SU-DHL-6 (cell line): ENCODE measurements around the gene ZSCAN25.

ENCODE experiments used
- H2AFZ ChIP-seq: fragments of 200-600 bp; sonication (generic); 2 replicates; pipeline ENCODE4 v1.6.1; 2014; ENCODE audit warnings: low read depth, mild to moderate bottlenecking, moderate library complexity, mixed read lengths, antibody characterized with exemption, low read length; ENCODE audit not compliant: severe bottlenecking
- H3F3A ChIP-seq: fragments of 200-600 bp; shearing (Covaris generic); 2 replicates; pipeline ENCODE4 v1.6.0; 2016; ENCODE audit warnings: antibody characterized with exemption, mild to moderate bottlenecking; ENCODE audit not compliant: insufficient read depth
- H3K27ac ChIP-seq: fragments of 200-600 bp; sonication (generic); 2 replicates; pipeline ENCODE4 v1.5.1; 2016; ENCODE audit warnings: low read depth, mild to moderate bottlenecking, low read length, moderate library complexity, mixed read lengths
- H3K27me3 ChIP-seq: fragments of 200-600 bp; sonication (generic), shearing (Covaris generic); 2 replicates; pipeline ENCODE4 v1.6.0; 2014; ENCODE audit warnings: mild to moderate bottlenecking, low read length
- H3K36me3 ChIP-seq: fragments of 200-600 bp; sonication (generic); 2 replicates; pipeline ENCODE4 v1.6.1; 2014; ENCODE audit warnings: mild to moderate bottlenecking, low read length, mixed read lengths
- H3K4me2 ChIP-seq: fragments of 300-600, 200-600 bp; shearing (Covaris generic), sonication (generic); 2 replicates; pipeline ENCODE4 v1.6.0; 2014; ENCODE audit warnings: low read length, low read depth, mild to moderate bottlenecking; ENCODE audit not compliant: poor library complexity, severe bottlenecking
- H3K4me3 ChIP-seq: fragments of 200-600 bp; sonication (generic); 2 replicates; pipeline ENCODE4 v1.5.1; 2014; ENCODE audit warnings: antibody characterized with exemption, low read length, mild to moderate bottlenecking, mixed read lengths; ENCODE audit not compliant: insufficient read depth, poor library complexity, severe bottlenecking
- H3K79me2 ChIP-seq: fragments of 200-600 bp; sonication (generic); 2 replicates; pipeline ENCODE4 v1.6.1; 2014; ENCODE audit warnings: mild to moderate bottlenecking, low read length, moderate library complexity; ENCODE audit not compliant: insufficient read depth
- H3K9ac ChIP-seq: fragments of 200-600 bp; sonication (generic); 2 replicates; pipeline ENCODE4 v1.7.0; 2014; ENCODE audit warnings: mild to moderate bottlenecking, low read length
- H3K9me2 ChIP-seq: fragments of 200-600 bp; sonication (generic); replicated peaks from 2 replicates; pipeline ENCODE4 v1.6.1; 2014; ENCODE audit warnings: low read length; ENCODE audit not compliant: insufficient read depth
- H3K9me3 ChIP-seq: fragments of 200-600 bp; sonication (generic); 2 replicates; pipeline ENCODE4 v1.6.1; 2014; ENCODE audit warnings: low read length, mixed read lengths; ENCODE audit not compliant: insufficient read depth
- H4K20me1 ChIP-seq: fragments of 200-600 bp; sonication (generic); 2 replicates; pipeline ENCODE4 v1.6.1; 2014; ENCODE audit warnings: low read depth, mild to moderate bottlenecking, antibody characterized with exemption, low read length, moderate library complexity, mixed read lengths
- EZH2phosphoT487 ChIP-seq: fragments of 200-600 bp; sonication (generic), shearing (Covaris generic); conservative IDR thresholded peaks from 2 replicates; pipeline ENCODE4 v1.6.1; 2018; ENCODE audit warnings: mild to moderate bottlenecking, antibody characterized with exemption, low read length, moderate library complexity, mixed read lengths
- TF ChIP-seq, protein P1 (sequence below): fragments of 200-600 bp; sonication (generic); IDR thresholded peaks from one replicate; pipeline ENCODE4 v1.5.1; 2017; ENCODE audit warnings: antibody characterized with exemption, mild to moderate bottlenecking, low read length, moderate library complexity; ENCODE audit not compliant: insufficient read depth, poor library complexity, severe bottlenecking

ZSCAN25 gene

DNA sequence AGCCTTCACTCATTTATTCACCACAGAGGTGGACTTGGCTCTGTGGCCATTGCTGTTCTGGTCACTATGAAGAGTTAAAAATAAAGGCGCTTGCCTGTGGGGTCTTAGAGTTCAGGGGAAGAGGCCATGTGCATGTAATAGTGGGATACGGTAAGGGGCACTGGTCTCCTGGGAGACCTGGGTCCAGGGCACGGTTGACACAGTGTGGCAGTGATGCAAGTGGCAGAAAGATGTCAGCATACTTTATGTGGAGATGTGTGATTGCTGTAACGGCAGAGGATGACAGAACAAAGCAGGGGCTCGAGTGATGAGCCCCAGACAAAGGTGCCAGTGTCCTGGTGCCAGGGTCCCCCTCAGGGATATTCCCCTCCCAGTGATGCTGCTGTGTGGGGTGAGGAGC is 8.6 kb downstream of the ZSCAN25 start:
- Histone ChIP-seq H4K20me1 (no peaks in the 10 kb centered on the region), H3K4me3 (no peak overlapping the region), H3F3A (no peaks in the 10 kb centered on the region), H3K9me2 (no peaks in the 10 kb centered on the region), H3K36me3 (peaks cover 10% of the 10 kb centered on the region), H2AFZ (no peak overlapping the region), H3K9me3 (no peaks in the 10 kb centered on the region), H3K27ac (no peak overlapping the region), H3K79me2 (no peaks in the 10 kb centered on the region), H3K4me2 (no peak overlapping the region), H3K27me3 (no peaks in the 10 kb centered on the region), H3K9ac (no peak overlapping the region)
- TF ChIP-seq, protein P1, sequence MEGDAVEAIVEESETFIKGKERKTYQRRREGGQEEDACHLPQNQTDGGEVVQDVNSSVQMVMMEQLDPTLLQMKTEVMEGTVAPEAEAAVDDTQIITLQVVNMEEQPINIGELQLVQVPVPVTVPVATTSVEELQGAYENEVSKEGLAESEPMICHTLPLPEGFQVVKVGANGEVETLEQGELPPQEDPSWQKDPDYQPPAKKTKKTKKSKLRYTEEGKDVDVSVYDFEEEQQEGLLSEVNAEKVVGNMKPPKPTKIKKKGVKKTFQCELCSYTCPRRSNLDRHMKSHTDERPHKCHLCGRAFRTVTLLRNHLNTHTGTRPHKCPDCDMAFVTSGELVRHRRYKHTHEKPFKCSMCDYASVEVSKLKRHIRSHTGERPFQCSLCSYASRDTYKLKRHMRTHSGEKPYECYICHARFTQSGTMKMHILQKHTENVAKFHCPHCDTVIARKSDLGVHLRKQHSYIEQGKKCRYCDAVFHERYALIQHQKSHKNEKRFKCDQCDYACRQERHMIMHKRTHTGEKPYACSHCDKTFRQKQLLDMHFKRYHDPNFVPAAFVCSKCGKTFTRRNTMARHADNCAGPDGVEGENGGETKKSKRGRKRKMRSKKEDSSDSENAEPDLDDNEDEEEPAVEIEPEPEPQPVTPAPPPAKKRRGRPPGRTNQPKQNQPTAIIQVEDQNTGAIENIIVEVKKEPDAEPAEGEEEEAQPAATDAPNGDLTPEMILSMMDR: no peak
- TF ChIP-seq EZH2phosphoT487: no peak

DNA sequence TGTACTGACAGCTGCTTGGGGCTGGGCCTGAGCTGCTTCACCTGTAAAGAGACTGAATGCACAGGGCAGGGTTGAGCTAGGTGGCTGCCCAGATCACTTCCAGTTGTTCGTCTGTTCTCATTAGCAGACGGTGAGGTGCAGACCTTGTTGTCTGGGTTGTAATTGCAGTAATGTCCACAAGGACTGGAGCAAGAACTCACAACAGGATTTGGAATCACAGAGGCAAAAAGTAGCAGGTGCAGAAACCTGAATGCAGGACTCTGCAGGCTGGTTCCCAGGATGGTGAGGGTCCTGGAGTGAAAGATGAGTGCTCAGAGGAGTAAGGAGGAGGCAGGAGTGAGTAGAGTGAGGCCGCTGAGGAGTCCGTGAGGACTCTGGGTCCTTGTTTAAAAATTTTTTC is 9.2 kb downstream of the ZSCAN25 start:
- Histone ChIP-seq H4K20me1 (no peaks in the 10 kb centered on the region), H2AFZ (no peak overlapping the region), H3K9ac (no peak overlapping the region), H3F3A (no peaks in the 10 kb centered on the region), H3K4me2 (no peak overlapping the region), H3K9me2 (no peaks in the 10 kb centered on the region), H3K9me3 (no peaks in the 10 kb centered on the region), H3K27me3 (no peaks in the 10 kb centered on the region), H3K4me3 (no peak overlapping the region), H3K79me2 (no peaks in the 10 kb centered on the region), H3K36me3 (peaks cover 10% of the 10 kb centered on the region), H3K27ac (no peak overlapping the region)
- TF ChIP-seq, protein P1: no peak
- no peak for TF ChIP-seq EZH2phosphoT487

DNA sequence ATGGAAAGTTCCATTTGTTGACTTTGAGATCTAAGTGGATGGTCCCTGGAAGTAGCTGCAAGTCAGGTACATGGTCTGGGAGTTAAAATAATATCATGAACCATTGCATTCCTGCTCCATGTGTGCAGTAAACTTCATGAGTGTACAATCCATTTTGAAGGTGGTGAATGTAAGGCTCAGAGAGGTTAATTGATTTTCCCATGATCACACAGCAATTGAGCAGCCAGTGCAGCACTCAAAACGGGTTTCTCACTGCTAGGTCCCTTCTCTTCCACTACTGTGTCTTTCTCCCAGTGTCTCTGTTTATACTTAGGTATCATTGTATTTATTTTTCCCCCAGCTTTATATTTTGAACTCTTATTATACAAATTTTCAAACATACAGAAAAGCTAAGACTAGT is 9.9 kb downstream of the ZSCAN25 start:
- no peaks in the 10 kb centered on the region for H3K9me3 ChIP-seq
- H3K27ac ChIP-seq: no peak overlapping the region
- no peak overlapping the region for H3K4me2 ChIP-seq
- no peaks in the 10 kb centered on the region for H3F3A ChIP-seq
- peaks cover 10% of the 10 kb centered on the region for H3K36me3 ChIP-seq
- TF ChIP-seq EZH2phosphoT487: no peak
- TF ChIP-seq, protein P1: no peak
- H4K20me1 ChIP-seq: no peaks in the 10 kb centered on the region
- H3K9ac ChIP-seq: no peak overlapping the region
- no peak overlapping the region for H2AFZ ChIP-seq
- no peaks in the 10 kb centered on the region for H3K79me2 ChIP-seq
- no peak overlapping the region for H3K4me3 ChIP-seq
- no peaks in the 10 kb centered on the region for H3K9me2 ChIP-seq
- H3K27me3 ChIP-seq: no peaks in the 10 kb centered on the region
